ENCODE results near the gene DNAJC15. TPM values are rescaled to one million over a fixed set of nuclear protein-coding genes. Genes with fewer than 3 reads are reported as not detected.

DNAJC15 gene
- total and polyA plus RNA-seq, 2 of the 8 experiments (the other 6 are each of a cell fraction or from before 2014, with no cell fraction given): 5.8 to 20.8 TPM

DNA sequence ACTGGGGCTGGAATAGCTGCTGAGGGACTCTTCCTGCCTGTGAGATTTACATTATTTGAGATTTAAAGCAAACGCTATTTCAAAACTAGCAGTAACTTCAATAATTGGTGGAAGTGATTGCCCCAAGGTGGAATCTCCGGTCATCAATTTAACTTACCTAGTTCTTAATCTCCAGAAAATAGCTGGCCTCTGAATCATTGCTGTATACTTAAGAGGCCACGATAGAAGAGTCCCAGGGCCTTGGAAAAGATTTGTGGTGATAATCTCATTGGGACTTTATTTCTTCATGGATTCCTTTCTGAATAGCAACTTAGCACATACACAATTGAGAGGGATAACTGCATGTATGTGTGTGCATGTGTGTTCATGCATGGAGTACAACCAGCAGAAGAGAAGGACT is 120.2 kb downstream of the DNAJC15 start (continued):
- TF ChIP-seq SRF (IDR thresholded peaks at IDR 0.05; ENCODE audit: low read depth, low read length) (no peak), TEAD4 (IDR thresholded peaks at IDR 0.05; ENCODE audit: low read depth, low read length) (no peak), EP300 (IDR thresholded peaks at IDR 0.05; ENCODE audit: borderline replicate concordance in 1 of 2, low read depth in 2 of 2, low read length in 2 of 2) (no peak), POU5F1 (IDR thresholded peaks at IDR 0.05; ENCODE audit: low read depth, low read length) (no peak), EGR1 (IDR thresholded peaks at IDR 0.05; ENCODE audit: borderline replicate concordance, low read depth, low read length) (no peak)
